ENCODE data around the gene TUBGCP3. TPM values are rescaled to one million over a fixed set of nuclear protein-coding genes. Genes with fewer than 3 reads are reported as not detected.

The TUBGCP3 gene
- total and polyA plus RNA-seq, 2 experiments from 2014 or later = 12.0 to 12.2 TPM

DNA sequence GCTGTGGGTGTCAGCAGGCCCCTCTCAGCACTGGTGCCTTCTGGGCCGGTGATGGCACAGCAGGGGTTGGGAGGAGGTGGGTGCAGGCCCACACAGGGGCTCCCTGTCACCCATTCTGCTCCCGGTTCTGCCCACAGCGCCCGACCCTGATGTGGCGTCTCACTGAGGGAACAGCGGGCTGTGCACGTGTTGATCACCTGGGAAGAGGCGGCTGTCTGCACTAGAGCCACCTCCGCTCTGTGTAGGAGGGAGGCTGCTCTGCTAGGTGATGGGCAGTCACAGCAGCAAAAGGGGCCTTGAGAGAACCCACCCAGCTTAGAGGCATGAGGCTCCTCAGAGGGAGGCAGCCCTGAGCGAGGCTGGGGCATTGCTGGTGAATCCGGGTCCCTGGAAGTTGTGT lies 39.2 kb upstream of the TUBGCP3 start:
- no peak overlapping the region for H2AFZ ChIP-seq
- no peaks in the 10 kb centered on the region for H3K4me1 ChIP-seq (ENCODE audit: insufficient read depth)
- in situ Hi-C loops (cut with MboI) = loop anchor here (25.0 kb wide), 1 partner anchor 235 kb away; no protein-coding TSS in a partner anchor
- no peaks in the 10 kb centered on the region for H3K9me2 ChIP-seq (ENCODE audit: insufficient read depth)
- TF ChIP-seq EZH2 (IDR thresholded peaks at IDR 0.05; ENCODE audit: insufficient read depth, poor library complexity, severe bottlenecking) = no peak
- no peak for TF ChIP-seq EZH2phosphoT487 (IDR thresholded peaks at IDR 0.05; ENCODE audit: insufficient read depth, low read depth)
- H3K79me2 ChIP-seq (ENCODE audit: insufficient read depth) = no peaks in the 10 kb centered on the region
- H3K4me2 ChIP-seq (ENCODE audit: unreplicated experiment) = no peak overlapping the region
- no peak for DNase-seq
- H3K9me3 ChIP-seq (ENCODE audit: low read depth) = no peaks in the 10 kb centered on the region
- H3K27ac ChIP-seq = no peak overlapping the region
- no peaks in the 10 kb centered on the region; the same call in none of the 2 replicates for H3K27me3 ChIP-seq (replicated peaks; ENCODE audit: insufficient read depth)
- no peak overlapping the region for H3K4me3 ChIP-seq
- H3K36me3 ChIP-seq (ENCODE audit: low read depth) = no peaks in the 10 kb centered on the region
- H4K20me1 ChIP-seq (ENCODE audit: insufficient read depth) = no peaks in the 10 kb centered on the region
- no peaks in the 10 kb centered on the region for H3F3A ChIP-seq (ENCODE audit: insufficient read depth)
- no peak overlapping the region for H3K9ac ChIP-seq
- 75 to 78% methylated on average over 11 of the region's 11 CpGs for WGBS, 2 experiments (ENCODE audit: low coverage in 1 of 2, low lambda C conversion rate in 2 of 2, missing lambda C conversion rate in 2 of 2)

DNA sequence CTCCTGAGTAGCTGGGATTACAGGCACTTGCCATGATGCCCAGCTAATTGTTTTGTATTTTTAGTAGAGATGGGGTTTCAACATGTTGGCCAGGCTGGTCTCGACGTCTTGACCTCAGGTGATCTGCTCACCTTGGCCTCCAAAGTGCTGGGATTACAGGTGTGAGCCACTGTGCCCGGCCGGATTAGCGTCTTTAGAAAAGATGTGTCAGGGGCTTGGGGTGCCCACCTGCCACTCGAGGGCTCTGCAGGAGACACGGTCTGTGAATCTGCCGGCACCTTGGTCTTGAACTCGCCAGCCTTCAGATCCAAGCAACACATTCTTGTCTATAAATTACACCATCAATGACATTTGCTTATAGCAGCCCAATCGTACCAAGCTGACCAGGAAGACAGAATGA lies 38.8 kb upstream of the TUBGCP3 start:
- Histone ChIP-seq H3K36me3 (ENCODE audit: low read depth) (no peaks in the 10 kb centered on the region), H2AFZ (no peak overlapping the region), H3K27me3 (replicated peaks; ENCODE audit: insufficient read depth) (peaks cover 2% of the 10 kb centered on the region), H3K27ac (no peak overlapping the region), H3K4me2 (ENCODE audit: unreplicated experiment) (no peak overlapping the region), H3K9me3 (ENCODE audit: low read depth) (no peaks in the 10 kb centered on the region), H3K9ac (no peak overlapping the region), H3K79me2 (ENCODE audit: insufficient read depth) (no peaks in the 10 kb centered on the region), H3K9me2 (ENCODE audit: insufficient read depth) (no peaks in the 10 kb centered on the region), H3K4me1 (ENCODE audit: insufficient read depth) (no peaks in the 10 kb centered on the region), H3K4me3 (no peak overlapping the region), H4K20me1 (ENCODE audit: insufficient read depth) (no peaks in the 10 kb centered on the region), H3F3A (ENCODE audit: insufficient read depth) (no peaks in the 10 kb centered on the region)
- 59 to 69% methylated on average over 10 of the region's 10 CpGs for WGBS, 2 experiments (ENCODE audit: low coverage in 1 of 2, low lambda C conversion rate in 2 of 2, missing lambda C conversion rate in 2 of 2)
- TF ChIP-seq EZH2phosphoT487 (IDR thresholded peaks at IDR 0.05; ENCODE audit: insufficient read depth, low read depth) (no peak), EZH2 (IDR thresholded peaks at IDR 0.05; ENCODE audit: insufficient read depth, poor library complexity, severe bottlenecking) (no peak)
- in situ Hi-C loops (cut with MboI) = loop anchor here (25.0 kb wide), 1 partner anchor 236 kb away; no protein-coding TSS in a partner anchor
- DNase-seq = no peak

DNA sequence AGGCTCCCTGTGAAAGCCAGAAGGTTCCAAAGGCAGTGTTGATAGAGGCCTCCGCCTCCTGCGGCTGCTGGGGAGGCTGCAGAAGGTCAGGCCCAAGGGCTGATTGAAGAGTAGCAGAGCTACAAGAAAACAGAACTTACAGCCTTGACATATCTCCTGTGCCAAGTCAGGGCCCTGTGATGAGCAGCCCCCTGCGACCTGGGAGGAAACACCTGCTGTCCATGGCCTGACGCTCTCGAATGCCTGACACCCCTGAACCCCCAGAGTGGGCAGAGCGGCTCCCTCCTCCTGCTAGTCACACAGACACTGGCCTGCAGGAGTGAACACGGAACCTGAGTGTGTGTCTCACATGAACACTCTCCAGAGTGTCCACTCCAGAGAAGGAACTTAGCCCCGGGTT lies 38.2 kb upstream of the TUBGCP3 start:
- Histone ChIP-seq H3K4me1 (ENCODE audit: insufficient read depth) (no peaks in the 10 kb centered on the region), H3K9me2 (ENCODE audit: insufficient read depth) (no peaks in the 10 kb centered on the region), H3K27ac (no peak overlapping the region), H2AFZ (no peak overlapping the region), H3K9me3 (ENCODE audit: low read depth) (no peaks in the 10 kb centered on the region), H3K4me3 (no peak overlapping the region), H3K27me3 (replicated peaks; ENCODE audit: insufficient read depth) (peaks cover 5% of the 10 kb centered on the region), H4K20me1 (ENCODE audit: insufficient read depth) (no peaks in the 10 kb centered on the region), H3F3A (ENCODE audit: insufficient read depth) (no peaks in the 10 kb centered on the region), H3K9ac (no peak overlapping the region), H3K36me3 (ENCODE audit: low read depth) (no peaks in the 10 kb centered on the region), H3K79me2 (ENCODE audit: insufficient read depth) (no peaks in the 10 kb centered on the region), H3K4me2 (ENCODE audit: unreplicated experiment) (no peak overlapping the region)
- TF ChIP-seq EZH2phosphoT487 (IDR thresholded peaks at IDR 0.05; ENCODE audit: insufficient read depth, low read depth) (no peak), EZH2 (IDR thresholded peaks at IDR 0.05; ENCODE audit: insufficient read depth, poor library complexity, severe bottlenecking) (no peak)
- no peak for DNase-seq
- in situ Hi-C loops (cut with MboI) = loop anchor here (25.0 kb wide), 1 partner anchor 236 kb away; no protein-coding TSS in a partner anchor
- WGBS, 2 experiments (ENCODE audit: low coverage in 1 of 2, low lambda C conversion rate in 2 of 2, missing lambda C conversion rate in 2 of 2) = 64 to 73% methylated on average over 8 of the region's 8 CpGs

DNA sequence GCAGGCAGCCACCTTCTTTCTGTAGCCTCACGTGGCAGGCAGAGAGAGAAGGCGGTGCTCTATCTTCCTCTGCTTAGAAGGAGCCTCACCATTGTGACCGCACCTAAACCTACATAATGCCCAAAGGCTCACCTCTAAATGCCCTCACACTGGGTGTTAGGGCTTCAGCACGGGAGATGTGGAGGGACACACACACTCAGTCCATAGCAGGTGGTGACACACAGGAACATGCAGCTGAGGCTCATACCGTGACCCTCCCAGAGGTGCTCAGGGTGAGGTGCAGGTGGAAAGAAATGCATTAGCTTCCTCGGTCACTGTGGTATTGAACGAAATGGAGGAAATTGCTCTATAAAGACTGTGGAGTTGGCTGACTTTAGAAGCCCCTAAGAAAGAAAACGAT lies 37.7 kb upstream of the TUBGCP3 start:
- Histone ChIP-seq H3K27ac (no peak overlapping the region), H3F3A (ENCODE audit: insufficient read depth) (no peaks in the 10 kb centered on the region), H3K9me2 (ENCODE audit: insufficient read depth) (no peaks in the 10 kb centered on the region), H3K79me2 (ENCODE audit: insufficient read depth) (no peaks in the 10 kb centered on the region), H3K36me3 (ENCODE audit: low read depth) (no peaks in the 10 kb centered on the region), H3K4me2 (ENCODE audit: unreplicated experiment) (no peak overlapping the region), H3K9ac (no peak overlapping the region), H4K20me1 (ENCODE audit: insufficient read depth) (no peaks in the 10 kb centered on the region), H3K4me3 (no peak overlapping the region), H3K9me3 (ENCODE audit: low read depth) (no peaks in the 10 kb centered on the region), H3K4me1 (ENCODE audit: insufficient read depth) (no peaks in the 10 kb centered on the region), H2AFZ (no peak overlapping the region), H3K27me3 (replicated peaks; ENCODE audit: insufficient read depth) (peaks cover 5% of the 10 kb centered on the region)
- WGBS, 2 experiments (ENCODE audit: low coverage in 1 of 2, low lambda C conversion rate in 2 of 2, missing lambda C conversion rate in 2 of 2) = 42 to 61% methylated on average over 8 of the region's 8 CpGs
- TF ChIP-seq EZH2 (IDR thresholded peaks at IDR 0.05; ENCODE audit: insufficient read depth, poor library complexity, severe bottlenecking) (no peak), EZH2phosphoT487 (IDR thresholded peaks at IDR 0.05; ENCODE audit: insufficient read depth, low read depth) (no peak)
- in situ Hi-C loops (cut with MboI) = loop anchor here (25.0 kb wide), 1 partner anchor 237 kb away; no protein-coding TSS in a partner anchor
- no peak for DNase-seq
